Astrocyte (in vitro differentiated cells and primary cell): ENCODE results near the gene KRTAP4-2.

Source experiments
- CTCF ChIP-seq: IDR thresholded peaks from 2 replicates; pipeline ENCODE4 v1.5.1; 2011; ENCODE audit warnings: low read depth, mild to moderate bottlenecking, inconsistent platforms, low read length, moderate library complexity; ENCODE audit not compliant: insufficient read depth
- EZH2 ChIP-seq: IDR thresholded peaks from 2 replicates; pipeline ENCODE4 v1.6.1; 2012; ENCODE audit warnings: mild to moderate bottlenecking, low read length, inconsistent platforms; ENCODE audit not compliant: insufficient read depth

GRCh38 chr17:41131979-41132378, 46.0 kb downstream of the KRTAP4-2 start:
- TF ChIP-seq EZH2 (no peak), CTCF (no peak)
